Measurements from ENCODE around the gene ANG.

- TF ChIP-seq, protein P1, sequence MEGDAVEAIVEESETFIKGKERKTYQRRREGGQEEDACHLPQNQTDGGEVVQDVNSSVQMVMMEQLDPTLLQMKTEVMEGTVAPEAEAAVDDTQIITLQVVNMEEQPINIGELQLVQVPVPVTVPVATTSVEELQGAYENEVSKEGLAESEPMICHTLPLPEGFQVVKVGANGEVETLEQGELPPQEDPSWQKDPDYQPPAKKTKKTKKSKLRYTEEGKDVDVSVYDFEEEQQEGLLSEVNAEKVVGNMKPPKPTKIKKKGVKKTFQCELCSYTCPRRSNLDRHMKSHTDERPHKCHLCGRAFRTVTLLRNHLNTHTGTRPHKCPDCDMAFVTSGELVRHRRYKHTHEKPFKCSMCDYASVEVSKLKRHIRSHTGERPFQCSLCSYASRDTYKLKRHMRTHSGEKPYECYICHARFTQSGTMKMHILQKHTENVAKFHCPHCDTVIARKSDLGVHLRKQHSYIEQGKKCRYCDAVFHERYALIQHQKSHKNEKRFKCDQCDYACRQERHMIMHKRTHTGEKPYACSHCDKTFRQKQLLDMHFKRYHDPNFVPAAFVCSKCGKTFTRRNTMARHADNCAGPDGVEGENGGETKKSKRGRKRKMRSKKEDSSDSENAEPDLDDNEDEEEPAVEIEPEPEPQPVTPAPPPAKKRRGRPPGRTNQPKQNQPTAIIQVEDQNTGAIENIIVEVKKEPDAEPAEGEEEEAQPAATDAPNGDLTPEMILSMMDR (IDR thresholded peaks at IDR 0.05; ENCODE audit: insufficient read depth, low read depth, low read length): no peak
- no peak for TF ChIP-seq EZH2 (IDR thresholded peaks at IDR 0.05; ENCODE audit: insufficient read depth, low read length)
Observed at GRCh38 chr14:20684662-20685456, 3.7 kb upstream of the ANG start.
